Fibroblast of mammary gland (primary cell): ENCODE results near the gene TTC28.

Experiments
- DNase-seq: peaks from one replicate; pipeline ENCODE4 v3.0.0-alpha.2; 2010; ENCODE audit warnings: low read depth
- H3K4me3 ChIP-seq: 2 replicates; pipeline ENCODE4 v1.5.1; 2011; ENCODE audit warnings: low read depth, mild to moderate bottlenecking, low read length, moderate library complexity; ENCODE audit not compliant: control insufficient read depth
- TF ChIP-seq, protein P1 (sequence below): conservative IDR thresholded peaks from 2 replicates; pipeline ENCODE4 v1.5.1; 2011; ENCODE audit warnings: low read depth, low read length, inconsistent platforms; ENCODE audit not compliant: control insufficient read depth, insufficient read depth

Gene TTC28

DNA sequence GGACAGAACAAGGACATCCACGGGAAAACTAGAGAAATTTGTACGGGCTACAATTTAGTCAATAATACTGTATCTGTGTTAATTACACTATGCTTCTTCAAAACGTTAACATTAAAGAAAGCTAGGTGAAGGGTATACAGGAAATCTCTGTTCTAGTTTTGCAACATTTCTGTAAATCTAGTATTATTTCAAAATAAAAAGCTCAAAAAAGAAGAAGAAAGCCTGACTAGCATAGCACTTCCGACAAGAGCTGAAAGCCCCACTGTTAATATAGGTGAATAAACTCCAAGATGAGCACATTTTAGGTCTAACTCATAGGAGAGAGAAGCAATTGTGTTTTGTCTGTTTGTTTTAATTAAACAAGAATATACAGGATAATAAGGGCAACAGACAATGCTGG lies 299.7 kb downstream of the TTC28 start:
- TF ChIP-seq, protein P1, sequence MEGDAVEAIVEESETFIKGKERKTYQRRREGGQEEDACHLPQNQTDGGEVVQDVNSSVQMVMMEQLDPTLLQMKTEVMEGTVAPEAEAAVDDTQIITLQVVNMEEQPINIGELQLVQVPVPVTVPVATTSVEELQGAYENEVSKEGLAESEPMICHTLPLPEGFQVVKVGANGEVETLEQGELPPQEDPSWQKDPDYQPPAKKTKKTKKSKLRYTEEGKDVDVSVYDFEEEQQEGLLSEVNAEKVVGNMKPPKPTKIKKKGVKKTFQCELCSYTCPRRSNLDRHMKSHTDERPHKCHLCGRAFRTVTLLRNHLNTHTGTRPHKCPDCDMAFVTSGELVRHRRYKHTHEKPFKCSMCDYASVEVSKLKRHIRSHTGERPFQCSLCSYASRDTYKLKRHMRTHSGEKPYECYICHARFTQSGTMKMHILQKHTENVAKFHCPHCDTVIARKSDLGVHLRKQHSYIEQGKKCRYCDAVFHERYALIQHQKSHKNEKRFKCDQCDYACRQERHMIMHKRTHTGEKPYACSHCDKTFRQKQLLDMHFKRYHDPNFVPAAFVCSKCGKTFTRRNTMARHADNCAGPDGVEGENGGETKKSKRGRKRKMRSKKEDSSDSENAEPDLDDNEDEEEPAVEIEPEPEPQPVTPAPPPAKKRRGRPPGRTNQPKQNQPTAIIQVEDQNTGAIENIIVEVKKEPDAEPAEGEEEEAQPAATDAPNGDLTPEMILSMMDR: no peak
- no peak for DNase-seq
- no peak overlapping the region for H3K4me3 ChIP-seq

DNA sequence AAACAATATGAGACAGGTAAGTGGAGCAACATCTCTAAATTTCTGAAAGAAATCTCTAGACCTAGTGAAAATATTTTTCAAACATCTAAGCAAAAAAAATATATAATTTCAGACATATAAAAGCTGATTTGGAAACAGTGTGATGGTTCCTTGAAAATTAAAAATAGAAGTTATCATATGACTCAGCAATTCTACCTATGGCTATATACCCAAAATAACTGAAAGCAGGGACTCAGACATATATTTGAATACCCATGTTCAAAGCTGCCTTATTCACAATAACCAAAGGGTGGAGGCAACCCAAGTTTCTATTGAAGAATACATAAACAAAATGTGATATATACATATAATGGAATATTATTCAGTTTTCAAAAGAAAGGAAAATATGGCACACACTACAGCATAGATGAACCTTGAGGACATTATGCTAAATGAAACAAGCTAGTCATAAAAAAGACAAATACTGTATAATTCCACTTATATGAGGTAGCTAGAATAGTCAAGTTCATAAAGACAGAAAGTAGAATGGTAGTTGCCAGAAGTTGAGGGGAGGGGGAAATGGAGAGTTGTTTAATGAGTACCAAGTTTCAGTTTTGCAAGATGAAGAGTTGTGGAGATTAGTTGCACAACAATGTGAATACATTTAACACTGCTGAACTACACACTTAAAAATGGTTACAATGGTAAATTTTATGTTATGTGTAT lies 300.4 kb downstream of the TTC28 start:
- no peak for DNase-seq
- H3K4me3 ChIP-seq: no peak overlapping the region
- TF ChIP-seq, protein P1: no peak

DNA sequence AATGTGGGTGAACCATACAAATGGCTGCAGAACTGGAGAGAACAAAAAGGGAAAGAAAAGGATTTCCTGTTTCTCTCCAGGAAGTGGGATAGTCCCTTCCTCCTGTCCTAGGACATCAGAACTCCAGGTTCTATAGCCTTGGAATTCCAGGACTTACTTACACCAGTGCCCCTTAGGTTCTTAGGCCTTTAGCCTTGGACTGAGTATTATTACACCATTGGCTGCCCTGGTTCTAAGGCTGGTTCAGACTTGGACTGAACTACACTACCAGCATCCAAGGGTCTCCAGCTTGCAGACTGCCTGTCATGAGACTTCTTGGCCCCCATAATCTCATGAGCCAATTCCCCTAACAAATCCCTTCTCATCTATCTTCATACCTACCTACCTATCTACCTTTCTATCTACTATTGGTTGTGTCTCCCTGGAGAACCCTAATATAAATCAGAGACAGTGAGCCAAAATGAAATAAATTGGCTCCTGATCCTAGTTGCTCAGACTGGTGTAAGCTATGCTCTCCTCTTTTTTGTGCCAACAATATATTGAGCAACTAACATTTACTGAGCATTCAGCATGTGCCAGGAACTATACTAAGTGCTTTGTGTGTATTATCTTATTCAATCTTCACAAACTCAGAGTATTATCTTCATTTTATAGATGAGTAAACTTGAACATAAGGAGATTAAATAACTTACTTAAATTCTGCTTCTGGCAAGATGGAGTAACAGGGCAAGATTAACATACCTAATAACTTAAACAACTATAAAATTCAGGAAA lies 303.7 kb downstream of the TTC28 start:
- DNase-seq: peak; percentile 47
- no peak overlapping the region for H3K4me3 ChIP-seq
- TF ChIP-seq, protein P1: no peak

DNA sequence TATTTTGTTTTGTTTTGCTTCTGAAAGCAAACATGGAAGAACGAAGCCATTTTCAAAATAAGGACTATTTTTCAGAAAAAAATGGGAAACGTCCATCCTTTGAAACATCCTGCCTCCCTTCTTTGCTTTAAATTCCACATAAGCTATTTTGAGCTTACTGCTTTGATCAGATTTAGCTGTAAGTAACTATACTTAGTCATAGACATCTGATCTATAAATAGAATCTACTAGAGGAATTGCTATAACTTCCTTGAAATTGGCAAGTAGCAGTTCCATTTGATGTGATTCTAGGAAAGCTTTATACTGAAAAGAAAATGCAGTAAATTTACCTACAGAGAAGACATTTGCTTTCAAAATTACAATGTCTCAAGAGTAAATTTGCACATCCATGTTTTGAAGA lies 305.8 kb downstream of the TTC28 start:
- TF ChIP-seq, protein P1: no peak
- DNase-seq: peak; percentile 35
- no peak overlapping the region for H3K4me3 ChIP-seq

DNA sequence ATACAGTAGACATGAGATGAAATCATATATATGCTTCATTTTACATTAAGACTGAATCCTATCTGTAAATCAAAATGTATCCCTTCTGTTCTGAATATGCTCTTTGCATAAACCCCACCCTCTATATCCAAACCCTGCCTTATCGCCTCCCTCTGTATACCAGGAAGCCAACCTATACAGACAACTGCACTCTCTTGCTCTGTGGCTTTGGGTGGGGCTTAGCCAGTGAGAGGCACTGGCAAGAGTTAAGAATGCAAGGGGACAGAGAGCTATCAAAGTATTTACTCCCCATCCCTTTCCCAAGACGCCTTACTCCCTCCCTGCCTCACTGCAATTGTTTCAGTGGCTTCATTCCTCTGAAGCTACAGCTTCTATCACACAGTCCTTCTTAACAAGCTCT lies 309.8 kb downstream of the TTC28 start:
- no peak overlapping the region for H3K4me3 ChIP-seq
- TF ChIP-seq, protein P1: no peak
- DNase-seq: no peak

DNA sequence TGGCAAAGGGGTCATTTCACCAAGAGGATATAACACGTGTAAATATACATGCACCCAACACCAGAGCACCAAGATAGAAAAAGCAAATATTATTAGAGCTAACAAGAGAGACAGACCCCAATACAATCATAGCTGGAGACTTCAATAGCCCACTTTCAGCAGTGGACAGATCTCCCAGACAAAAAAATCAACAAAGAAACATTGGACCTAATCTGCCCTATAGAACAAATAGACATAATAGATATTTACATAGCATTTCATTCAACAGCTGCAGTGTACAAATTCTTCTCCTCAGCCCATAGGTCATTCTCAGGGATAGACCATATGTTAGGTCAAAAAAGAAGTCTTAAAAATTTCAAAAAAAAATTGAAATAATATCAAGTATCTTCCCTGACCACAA lies 312.8 kb downstream of the TTC28 start:
- TF ChIP-seq, protein P1: no peak
- DNase-seq: no peak
- no peak overlapping the region for H3K4me3 ChIP-seq
